HG03442 (cell line): Measurements from ENCODE around the gene RPGR.
A peak's percentile ranks its signal among the peaks of the same experiment; 100 is the strongest.

Experiments used
- ATAC-seq: cut with Tn5 transposase; IDR thresholded peaks from one replicate; pipeline ENCODE4 v1.9.1; 2021; ENCODE audit warnings: mild to moderate bottlenecking, moderate library complexity; ENCODE audit not compliant: unreplicated experiment

The RPGR gene

DNA sequence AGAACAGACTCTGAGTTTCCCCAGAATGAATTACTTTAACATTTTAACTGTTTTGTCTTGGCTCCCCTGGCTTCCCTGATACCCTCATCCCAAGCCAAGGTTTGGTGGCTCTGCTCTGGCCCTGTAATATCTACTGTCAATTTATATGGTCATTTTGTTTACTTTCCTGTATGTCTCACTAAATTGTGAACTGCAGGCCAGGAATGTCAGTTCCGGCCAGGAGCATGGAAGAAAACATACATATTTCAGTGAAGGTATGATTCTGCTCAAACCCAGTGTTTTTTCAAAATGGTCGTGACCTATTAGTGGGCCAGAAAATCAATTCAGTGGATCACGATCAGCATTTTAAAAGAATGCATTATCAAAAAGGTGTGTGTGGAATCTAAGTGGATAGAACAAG is 1.2 kb downstream of the RPGR start:
- ATAC-seq = no peak

DNA sequence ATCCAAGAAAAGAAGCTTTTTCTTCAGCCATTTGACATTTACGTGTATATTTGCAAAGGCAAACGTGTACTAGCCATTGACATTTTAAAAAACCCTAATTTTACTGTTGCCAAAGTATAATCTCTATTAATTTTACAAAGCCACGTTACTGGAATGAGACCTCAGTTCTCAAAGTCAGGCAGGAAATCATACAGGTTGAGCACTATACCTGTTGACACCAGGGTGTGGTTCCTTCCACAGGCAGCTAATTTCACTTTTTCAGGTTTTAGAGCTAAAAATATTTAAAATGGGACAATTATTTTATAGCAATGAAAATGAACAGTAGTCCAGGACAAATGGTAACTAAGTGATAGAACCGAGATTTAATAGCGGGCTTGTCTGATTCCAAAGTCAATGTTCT is 6.5 kb downstream of the RPGR start:
- no peak for ATAC-seq

DNA sequence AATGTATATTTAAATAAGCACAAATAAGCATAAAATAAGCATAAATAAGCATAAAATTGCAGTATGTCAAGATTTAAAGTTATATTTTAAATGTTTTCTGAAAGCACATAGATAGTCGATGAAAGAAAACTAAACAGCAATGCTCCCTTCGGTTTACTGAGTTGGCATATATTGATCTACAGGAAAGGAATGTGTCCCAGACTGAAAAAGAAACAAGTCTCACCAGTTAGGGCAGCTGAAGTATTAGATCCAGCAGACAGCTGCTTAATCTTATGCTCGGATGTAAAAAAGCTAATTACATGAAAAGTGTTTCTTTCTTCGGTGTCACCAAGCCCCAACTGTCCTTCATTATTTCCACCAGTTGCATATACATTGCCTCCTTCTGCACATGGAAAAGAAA is 8.7 kb downstream of the RPGR start:
- ATAC-seq = no peak

DNA sequence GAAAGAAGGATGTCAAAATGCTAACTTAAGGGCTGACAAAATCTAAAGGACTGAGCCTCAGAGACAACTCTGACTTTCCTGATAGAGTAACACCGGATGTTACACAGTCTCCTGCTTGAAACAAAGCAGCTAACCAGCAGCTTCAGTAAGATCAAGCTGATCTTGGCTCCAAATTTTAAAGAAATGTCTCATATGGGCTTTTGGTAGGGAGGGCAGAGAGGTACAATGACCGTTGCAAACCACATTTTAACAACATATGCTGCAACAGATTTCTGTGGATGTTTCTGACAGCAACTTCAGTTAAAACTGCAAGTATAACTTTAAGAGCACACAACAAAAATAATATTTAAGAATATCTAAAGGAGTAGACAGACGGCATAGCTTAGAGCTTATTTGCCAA is 9.1 kb downstream of the RPGR start:
- ATAC-seq = no peak

DNA sequence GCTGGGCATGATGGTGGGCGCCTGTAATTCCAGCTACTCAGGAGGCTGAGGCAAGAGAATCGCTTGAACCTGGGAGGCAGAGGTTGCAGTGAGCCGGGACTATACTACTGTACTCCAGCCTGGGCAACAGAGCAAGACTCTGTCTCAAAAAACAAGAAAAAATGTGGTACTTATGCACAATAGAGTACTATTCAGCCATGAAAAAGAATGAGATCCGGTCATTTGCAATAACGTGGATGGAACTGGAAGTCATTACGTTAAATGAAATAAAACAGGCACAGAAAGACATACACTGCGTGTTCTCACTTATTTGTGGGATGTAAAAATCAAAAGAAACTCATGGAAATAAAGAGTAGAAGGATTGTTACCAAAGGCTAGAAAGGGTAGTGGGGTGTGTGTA is 12.1 kb downstream of the RPGR start:
- no peak for ATAC-seq

DNA sequence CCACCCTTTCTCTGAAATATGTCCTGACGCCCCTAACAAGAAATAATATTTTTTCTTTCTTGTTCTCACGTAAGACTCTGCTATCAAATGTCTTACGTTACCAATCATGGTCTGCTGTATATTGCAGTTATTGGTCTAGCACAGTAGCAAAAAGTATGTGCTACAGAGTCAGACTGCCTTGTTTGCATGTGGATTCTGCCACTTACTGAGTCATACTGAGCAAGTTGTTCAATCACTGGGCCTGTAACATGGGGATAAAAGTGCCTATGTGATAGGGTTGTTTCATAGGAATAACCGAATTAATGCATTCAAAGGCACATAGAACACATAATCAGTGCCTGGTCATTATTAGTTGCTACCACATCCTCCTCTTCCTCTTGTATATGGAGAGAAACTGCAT is 14.1 kb downstream of the RPGR start:
- no peak for ATAC-seq

DNA sequence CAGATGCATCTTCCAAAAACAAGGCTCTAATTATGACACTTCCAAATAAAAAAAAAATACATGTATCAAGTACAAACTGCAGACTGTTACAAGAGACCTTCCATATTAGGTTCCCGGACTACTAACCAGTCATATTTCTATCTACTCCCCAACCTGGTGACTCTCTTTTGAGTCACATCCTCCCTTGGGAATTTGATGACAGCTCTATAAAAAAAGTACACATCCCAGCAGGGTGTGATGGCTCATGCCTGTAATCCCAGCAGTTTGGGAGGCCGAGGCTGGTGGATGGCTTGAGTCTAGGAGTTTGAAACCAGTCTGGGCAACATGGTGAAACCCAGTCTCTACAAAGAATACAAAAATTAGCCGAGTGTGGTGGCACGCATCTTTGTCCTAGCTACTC is 14.9 kb downstream of the RPGR start:
- no peak for ATAC-seq

DNA sequence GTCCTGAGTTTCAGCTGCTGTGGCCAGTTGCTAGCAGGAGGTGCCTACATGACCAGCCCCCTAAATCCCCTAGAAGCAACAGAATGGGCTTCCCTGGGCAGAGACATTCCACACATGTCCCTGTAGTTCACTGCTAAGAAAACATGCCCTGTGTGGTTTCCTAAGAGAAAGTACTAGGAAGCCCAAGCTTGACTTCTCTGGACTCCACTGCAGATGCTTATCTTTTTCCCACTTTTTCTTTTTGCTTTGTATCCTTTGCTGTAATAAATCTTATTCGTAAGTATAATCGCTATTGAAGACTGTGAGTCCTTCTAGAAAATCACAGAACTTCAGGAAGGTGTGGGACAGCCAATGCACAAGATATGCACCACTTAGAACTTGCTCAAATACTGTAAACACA is 15.6 kb downstream of the RPGR start:
- ATAC-seq = no peak

DNA sequence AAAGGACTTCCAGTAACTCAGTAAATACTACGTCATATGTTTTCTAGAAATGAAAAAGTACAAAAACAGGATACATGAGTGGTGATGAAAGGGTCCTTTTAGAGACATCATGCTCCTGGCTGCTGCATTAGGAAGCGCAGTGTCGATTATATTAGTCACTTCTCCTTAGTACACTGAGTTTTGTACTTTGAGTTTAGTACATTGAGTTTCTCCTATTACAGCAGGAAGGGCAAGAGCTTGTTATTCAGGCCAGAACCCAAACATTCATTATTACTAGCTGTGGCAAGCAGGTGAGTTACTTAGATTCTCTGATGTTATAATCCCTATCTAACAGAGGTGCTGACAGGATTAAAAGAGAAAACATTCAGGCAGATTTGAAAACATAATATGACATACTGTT is 21.3 kb downstream of the RPGR start:
- ATAC-seq = no peak

DNA sequence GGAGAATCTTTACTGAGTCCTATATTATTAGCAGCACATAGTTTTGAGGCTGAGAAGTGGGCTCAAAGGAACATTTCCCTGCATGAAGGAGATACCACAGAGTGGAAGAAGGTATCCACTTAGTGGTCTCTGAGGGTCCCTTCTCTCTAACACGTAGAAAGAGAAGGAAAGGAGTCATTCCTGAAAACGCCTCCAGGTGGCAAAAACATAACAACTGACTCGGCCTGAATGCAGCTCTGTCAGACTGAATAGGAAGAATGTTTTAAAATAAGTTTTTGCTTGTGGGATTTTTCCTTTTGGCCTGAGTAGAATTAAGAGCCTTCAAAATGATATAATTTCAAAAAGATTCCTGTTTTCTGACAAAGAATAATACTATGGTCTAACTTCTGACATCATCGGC is 23.3 kb downstream of the RPGR start:
- no peak for ATAC-seq

DNA sequence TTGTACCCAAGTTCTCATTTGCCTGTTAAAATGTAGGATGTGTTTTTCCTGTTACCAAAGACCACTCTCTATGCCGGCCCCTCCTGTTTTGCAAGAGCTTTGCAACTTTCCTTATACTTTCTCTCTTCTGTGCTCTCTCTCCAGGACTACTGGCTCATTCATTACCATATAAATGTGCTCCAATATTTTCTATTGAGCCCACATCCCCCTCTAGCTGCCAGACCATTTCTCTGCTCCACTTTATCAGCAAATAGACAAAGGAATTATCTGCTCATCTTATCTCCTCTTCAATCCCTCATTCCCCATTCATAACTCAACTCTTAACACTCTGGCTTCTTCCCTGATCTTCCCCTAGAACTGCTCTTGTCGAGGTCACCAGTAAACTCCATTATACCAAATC is 33.6 kb downstream of the RPGR start:
- ATAC-seq = no peak

DNA sequence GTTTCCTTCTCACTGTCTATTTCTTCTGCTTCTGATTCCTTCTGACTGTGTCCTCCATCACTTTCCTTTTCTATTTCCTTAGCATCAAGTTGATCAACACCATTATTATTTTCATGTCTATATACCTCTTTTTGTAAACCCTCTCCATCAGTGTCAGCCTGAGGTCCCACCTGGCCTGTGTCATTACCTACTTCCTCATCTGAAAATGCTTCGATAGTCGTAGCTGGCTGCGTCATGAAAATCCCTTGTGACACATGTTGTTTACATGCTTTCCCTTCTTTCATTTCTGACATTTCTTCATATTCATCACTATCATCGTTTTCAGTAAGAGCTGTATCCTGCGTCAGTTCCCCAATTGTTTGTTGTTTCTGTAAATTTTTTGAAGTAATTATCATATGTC is 39.6 kb downstream of the RPGR start:
- no peak for ATAC-seq

DNA sequence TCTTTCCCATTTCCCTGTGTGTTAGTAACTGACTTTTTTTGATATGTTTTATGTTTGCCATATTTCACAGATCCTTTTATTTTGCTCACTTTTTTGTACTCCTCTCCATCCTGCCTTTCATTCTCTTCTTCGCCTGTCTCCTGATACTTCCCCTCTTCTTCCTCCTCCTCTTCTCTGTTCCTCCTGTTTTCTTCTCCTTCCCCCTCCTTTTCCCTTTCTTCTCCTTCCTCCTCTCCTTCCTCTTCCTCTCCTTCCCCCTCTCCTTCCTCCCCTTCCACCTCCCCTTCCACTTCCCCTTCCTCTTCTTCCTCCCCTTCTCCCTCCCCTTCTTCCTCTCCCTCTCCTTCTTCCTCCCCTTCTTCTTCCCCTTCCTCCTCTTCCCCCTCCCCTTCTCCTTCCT is 41.7 kb downstream of the RPGR start:
- no peak for ATAC-seq

DNA sequence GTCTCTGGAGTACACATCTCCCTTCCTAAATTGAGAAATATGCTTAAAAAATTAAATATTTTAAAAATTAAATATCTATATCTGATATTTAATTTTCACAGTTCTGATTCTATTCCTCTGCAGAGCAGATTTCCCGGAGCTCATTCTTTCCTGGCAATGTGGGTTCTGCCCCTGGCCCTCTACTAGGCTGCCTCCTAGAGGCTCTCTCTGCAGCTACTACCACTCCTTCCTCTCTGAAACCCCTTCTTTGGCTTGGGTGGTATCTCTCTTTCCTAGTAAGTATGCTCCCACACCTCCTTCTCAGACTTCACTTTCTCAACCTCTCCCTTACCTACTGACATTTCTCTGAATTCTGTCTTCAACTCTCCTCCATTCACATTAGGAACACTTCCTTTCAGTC is 45.3 kb downstream of the RPGR start:
- no peak for ATAC-seq

DNA sequence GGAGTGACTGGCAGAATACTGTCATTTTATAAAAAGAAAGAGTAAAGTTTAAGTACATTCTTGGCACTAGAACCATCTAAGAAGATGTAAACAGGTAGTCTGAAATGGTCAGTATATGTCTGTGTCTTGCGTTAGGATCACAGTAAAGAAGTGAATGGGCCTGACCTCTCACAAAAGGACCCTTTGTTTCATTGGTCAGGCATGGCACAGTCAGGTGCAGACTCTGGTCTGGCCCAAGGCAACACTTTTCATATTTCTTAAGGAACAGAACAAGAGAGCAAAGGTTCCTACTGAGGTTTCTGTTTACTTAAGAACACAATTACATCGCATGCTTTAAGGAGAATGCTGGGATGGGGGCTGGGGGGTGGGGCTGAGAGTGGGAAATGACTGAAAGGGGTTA is 48.1 kb downstream of the RPGR start:
- no peak for ATAC-seq

DNA sequence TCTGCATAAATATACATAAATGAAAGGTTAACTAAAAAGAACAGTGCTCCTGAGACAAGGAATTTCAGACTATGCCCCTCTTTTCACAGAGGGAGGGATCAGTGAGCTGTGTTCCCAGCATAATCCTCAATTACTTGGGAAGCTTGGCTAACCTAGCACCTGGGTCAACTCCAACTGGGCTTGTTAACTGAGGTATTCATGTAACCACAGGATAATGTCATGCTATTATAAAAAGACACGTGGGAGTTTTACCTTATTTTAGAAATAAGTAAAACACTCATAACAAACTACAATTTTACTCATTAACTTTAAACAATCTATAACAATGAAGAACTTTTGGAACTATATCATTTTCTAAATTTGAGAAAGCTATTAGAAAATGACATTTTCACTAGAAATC is 48.6 kb downstream of the RPGR start:
- no peak for ATAC-seq

DNA sequence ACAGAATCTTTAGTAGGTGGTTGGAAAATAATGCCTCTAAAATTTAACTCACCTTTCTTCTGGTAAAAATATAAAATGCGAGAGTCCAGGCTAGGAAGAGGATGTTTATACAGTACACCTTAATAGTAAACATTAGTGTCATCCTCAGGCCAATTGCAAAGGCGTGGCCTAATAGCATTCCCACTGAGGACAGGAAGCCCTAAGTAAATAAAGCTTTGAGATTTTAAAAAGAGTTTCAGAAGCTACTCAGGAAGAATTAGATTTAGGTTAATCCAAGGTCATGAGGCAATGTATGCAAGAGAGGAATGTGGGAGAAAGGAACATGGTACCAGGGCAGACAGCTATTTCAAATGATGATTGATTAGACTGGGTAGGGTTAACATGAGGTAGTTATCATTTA is 49.5 kb downstream of the RPGR start:
- ATAC-seq = no peak

DNA sequence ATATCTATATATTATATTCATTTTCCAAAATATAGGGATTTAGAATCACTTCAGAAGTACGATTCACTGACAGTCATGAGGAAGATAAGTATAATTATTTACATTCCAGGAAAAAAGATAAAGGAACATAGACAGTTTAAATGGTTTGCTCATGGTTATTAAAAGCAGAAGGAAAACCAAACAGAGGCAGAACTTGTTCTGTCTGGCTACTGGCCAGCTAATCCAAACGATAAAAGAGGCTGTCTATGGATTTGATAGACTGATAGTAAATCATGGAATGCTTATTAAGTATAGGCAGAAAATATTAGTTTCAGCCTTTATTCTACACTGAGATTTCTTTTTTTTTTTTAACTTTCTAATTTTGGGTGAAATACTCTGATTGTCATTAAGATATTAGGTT is 50.2 kb downstream of the RPGR start:
- ATAC-seq = no peak

DNA sequence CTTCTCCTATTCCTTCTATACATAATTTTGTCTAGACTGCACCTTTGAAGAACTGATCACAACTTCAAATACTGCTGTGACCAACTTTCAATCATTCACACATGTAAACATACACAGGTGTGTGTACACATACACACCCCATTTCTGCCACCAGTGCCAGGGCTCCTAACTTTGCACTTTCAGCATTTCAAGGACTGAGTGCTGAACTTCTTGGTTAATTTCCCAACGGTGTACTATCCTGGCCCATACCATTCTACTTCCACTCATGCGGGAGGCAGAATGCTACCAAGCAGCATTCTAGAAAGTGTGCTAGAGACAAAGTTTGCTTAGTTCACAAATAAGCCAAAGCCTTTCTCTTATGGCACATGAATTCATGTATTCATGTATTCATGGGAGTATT is 51.2 kb downstream of the RPGR start:
- ATAC-seq = no peak

DNA sequence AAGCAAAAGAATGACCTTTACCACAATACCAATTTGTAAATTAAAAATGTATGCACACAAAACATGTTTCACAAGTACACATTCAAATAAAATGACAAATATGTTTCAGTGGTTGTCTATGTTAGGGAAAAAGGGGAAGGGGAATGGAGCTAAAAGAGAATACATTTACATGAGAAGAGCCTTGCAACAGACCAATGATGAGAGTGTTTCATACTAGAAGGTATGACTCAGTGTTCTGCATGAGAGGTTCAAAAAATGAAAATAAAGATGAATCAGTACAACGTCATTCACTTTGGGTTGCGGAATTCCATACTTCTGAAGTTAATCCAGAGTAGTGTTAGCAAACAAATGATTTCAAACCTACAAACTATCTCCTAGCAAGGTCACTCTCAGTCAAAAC is 51.7 kb downstream of the RPGR start:
- ATAC-seq = peak; percentile 47

DNA sequence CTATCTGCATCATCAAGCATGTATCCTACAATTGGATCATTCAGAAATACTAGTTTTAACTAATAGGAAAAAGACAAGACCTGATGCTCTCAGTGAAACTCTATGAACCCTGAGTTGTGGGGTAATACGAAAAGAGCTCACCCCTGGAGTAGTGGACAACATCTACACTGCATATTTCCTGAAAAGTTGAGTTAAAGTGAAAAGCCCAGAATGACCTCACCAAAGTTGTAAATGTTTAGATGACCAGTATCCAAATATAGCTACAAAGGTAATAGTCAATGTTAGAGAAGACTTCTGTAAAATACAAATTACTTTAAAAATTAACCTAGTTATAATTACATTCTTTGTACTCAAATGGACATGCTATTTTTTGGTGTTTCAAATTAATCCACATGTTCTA is 53.9 kb downstream of the RPGR start:
- no peak for ATAC-seq

DNA sequence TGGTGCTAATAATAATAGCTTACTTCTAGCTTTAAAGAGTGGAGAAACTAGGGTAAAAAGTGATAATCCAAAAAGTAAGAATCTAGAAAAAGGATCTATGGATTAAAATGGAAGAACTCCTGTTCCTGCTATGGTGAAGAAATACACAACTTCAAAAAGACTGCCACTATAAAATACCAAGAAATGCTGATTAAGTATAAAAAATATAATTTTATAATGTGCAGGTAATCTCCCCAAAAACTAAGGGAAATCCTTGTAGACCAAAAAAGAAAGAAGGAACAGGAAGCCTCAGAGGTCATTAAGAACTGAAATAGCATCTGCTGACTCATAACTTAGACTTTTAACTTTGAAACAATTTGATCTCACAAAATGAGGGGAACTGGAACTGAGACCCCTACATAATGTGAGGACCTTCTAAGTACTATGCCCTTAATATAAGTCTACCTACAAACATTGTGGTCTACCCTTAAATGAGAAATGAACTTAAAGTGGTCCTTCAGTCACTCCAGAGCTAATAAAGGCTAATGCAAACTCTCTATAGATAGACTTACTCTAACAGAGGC is 56.1 kb downstream of the RPGR start:
- ATAC-seq = peak; percentile 67

DNA sequence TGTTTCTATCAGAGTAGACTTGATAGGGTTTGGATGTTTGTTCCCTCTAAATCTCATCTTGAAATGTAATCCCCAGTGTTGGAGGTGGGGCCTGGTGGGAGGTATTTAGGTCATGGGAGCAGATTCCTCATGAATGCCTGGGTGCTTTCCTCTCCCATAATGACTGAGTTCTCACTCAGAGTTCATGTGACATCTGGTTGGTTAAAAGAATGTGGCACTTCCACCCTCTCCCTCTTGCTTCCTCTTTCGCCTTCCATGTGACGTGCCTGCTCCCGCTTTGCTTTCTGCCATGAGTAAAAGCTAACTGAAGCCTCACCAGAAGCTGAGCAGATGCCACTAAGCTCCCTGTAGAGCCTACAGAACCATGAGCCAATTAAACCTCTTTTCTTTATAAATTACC is 59.3 kb downstream of the RPGR start:
- no peak for ATAC-seq
